Rectal smooth muscle tissue (tissue), 1 donor: ENCODE results near the gene KDM4F.
"Not testable (repeated sequence)": the region's sequence is repeated elsewhere in the genome, so short reads cannot be mapped to it uniquely, and the experiment has no call there.

ENCODE experiments used
- H3K27ac ChIP-seq: one replicate; pipeline ENCODE4 v1.7.0; 2013; ENCODE audit warnings: low read depth, low read length, inconsistent platforms
- H3K27me3 ChIP-seq: one replicate; pipeline ENCODE4 v1.7.0; 2013; ENCODE audit warnings: low read length; ENCODE audit not compliant: control insufficient read depth, insufficient read depth
- H3K36me3 ChIP-seq: one replicate; pipeline ENCODE4 v1.7.0; 2013; ENCODE audit warnings: low read length; ENCODE audit not compliant: control insufficient read depth, insufficient read depth
- H3K4me1 ChIP-seq: one replicate; pipeline ENCODE4 v1.7.0; 2013; ENCODE audit warnings: low read length; ENCODE audit not compliant: control insufficient read depth, insufficient read depth
- H3K4me3 ChIP-seq: one replicate; pipeline ENCODE4 v1.7.0; 2013; ENCODE audit warnings: low read length
- H3K9ac ChIP-seq: one replicate; pipeline ENCODE4 v1.7.0; 2013; ENCODE audit warnings: low read length

Gene KDM4F

GRCh38 chr11:95049122-95049521 lies at the start of gene KDM4F:
Gene KDM4F, plus strand, starts transcription at chr11:95049422.
- H3K36me3 ChIP-seq, H3K27me3 ChIP-seq, H3K4me3 ChIP-seq, H3K4me1 ChIP-seq, H3K9ac ChIP-seq, H3K27ac ChIP-seq: not testable (repeated sequence)

GRCh38 chr11:95003716-95004115 lies 45.5 kb upstream of the KDM4F start:
- no peaks in the 10 kb centered on the region for H3K36me3 ChIP-seq
- no peaks in the 10 kb centered on the region for H3K4me1 ChIP-seq

GRCh38 chr11:95005642-95006041 lies 43.6 kb upstream of the KDM4F start:
- Histone ChIP-seq H3K36me3 (no peaks in the 10 kb centered on the region), H3K9ac (no peak overlapping the region), H3K27me3 (no peaks in the 10 kb centered on the region), H3K4me3 (no peak overlapping the region), H3K4me1 (no peaks in the 10 kb centered on the region), H3K27ac (no peak overlapping the region)

More at GRCh38 chr11:95003716-95004115, 45.5 kb upstream of the KDM4F start:
- Histone ChIP-seq H3K27me3 (no peaks in the 10 kb centered on the region), H3K4me3 (no peak overlapping the region), H3K27ac (no peak overlapping the region), H3K9ac (no peak overlapping the region)

- H3K27ac ChIP-seq: no peak overlapping the region
- H3K9ac ChIP-seq: no peak overlapping the region
- H3K4me3 ChIP-seq: no peak overlapping the region
- H3K36me3 ChIP-seq: no peaks in the 10 kb centered on the region
- no peaks in the 10 kb centered on the region for H3K4me1 ChIP-seq
- no peaks in the 10 kb centered on the region for H3K27me3 ChIP-seq
Observed at GRCh38 chr11:95011376-95011775, 37.8 kb upstream of the KDM4F start.

- Histone ChIP-seq H3K27ac (no peak overlapping the region), H3K4me1 (no peaks in the 10 kb centered on the region), H3K36me3 (no peaks in the 10 kb centered on the region), H3K9ac (no peak overlapping the region), H3K4me3 (no peak overlapping the region), H3K27me3 (no peaks in the 10 kb centered on the region)
Observed at GRCh38 chr11:95014184-95014821, 34.9 kb upstream of the KDM4F start.

- Histone ChIP-seq H3K27ac (no peak overlapping the region), H3K9ac (no peak overlapping the region), H3K36me3 (no peaks in the 10 kb centered on the region), H3K4me3 (no peak overlapping the region), H3K4me1 (no peaks in the 10 kb centered on the region), H3K27me3 (no peaks in the 10 kb centered on the region)
Observed at GRCh38 chr11:95016139-95016538, 33.1 kb upstream of the KDM4F start.

- not testable (repeated sequence) for H3K36me3 ChIP-seq, H3K4me3 ChIP-seq, H3K9ac ChIP-seq
Observed at GRCh38 chr11:95021468-95021867, 27.8 kb upstream of the KDM4F start.

GRCh38 chr11:95024958-95025357 lies 24.3 kb upstream of the KDM4F start, which contains the start of gene KDM4E:
Gene KDM4E, plus strand, starts transcription at chr11:95025258. Its CDS starts 300 bp downstream, at chr11:95025558.
- no peaks in the 10 kb centered on the region for H3K27me3 ChIP-seq
- no peak within 1 kb of the TSS for H3K9ac ChIP-seq
- no peak within 1 kb of the TSS for H3K4me3 ChIP-seq
- no peaks in the 10 kb centered on the region for H3K36me3 ChIP-seq
- no peaks in the 10 kb centered on the region for H3K4me1 ChIP-seq
- H3K27ac ChIP-seq: no peak within 1 kb of the TSS

More at GRCh38 chr11:95021468-95021867, 27.8 kb upstream of the KDM4F start:
- not testable (repeated sequence) for H3K27ac ChIP-seq, H3K27me3 ChIP-seq, H3K4me1 ChIP-seq

GRCh38 chr11:95025594-95025993 lies 23.6 kb upstream of the KDM4F start:
- not testable (repeated sequence) for H3K27me3 ChIP-seq, H3K4me3 ChIP-seq, H3K36me3 ChIP-seq, H3K9ac ChIP-seq, H3K27ac ChIP-seq, H3K4me1 ChIP-seq

GRCh38 chr11:95028357-95028756 lies 20.9 kb upstream of the KDM4F start:
- no peaks in the 10 kb centered on the region for H3K4me1 ChIP-seq
- H3K9ac ChIP-seq: no peak overlapping the region
- H3K36me3 ChIP-seq: no peaks in the 10 kb centered on the region
- no peak overlapping the region for H3K27ac ChIP-seq
- no peak overlapping the region for H3K4me3 ChIP-seq
- H3K27me3 ChIP-seq: no peaks in the 10 kb centered on the region

- no peak overlapping the region for H3K27ac ChIP-seq
- no peaks in the 10 kb centered on the region for H3K4me1 ChIP-seq
- H3K36me3 ChIP-seq: no peaks in the 10 kb centered on the region
- no peaks in the 10 kb centered on the region for H3K27me3 ChIP-seq
- H3K4me3 ChIP-seq: no peak overlapping the region
- no peak overlapping the region for H3K9ac ChIP-seq
Observed at GRCh38 chr11:95033051-95033450, 16.2 kb upstream of the KDM4F start.

- H3K27ac ChIP-seq: no peak overlapping the region
- no peak overlapping the region for H3K9ac ChIP-seq
- H3K27me3 ChIP-seq: no peaks in the 10 kb centered on the region
- H3K4me1 ChIP-seq: no peaks in the 10 kb centered on the region
- no peak overlapping the region for H3K4me3 ChIP-seq
- no peaks in the 10 kb centered on the region for H3K36me3 ChIP-seq
Observed at GRCh38 chr11:95035316-95035715, 13.9 kb upstream of the KDM4F start.

- H3K9ac ChIP-seq, H3K27me3 ChIP-seq, H3K27ac ChIP-seq, H3K4me1 ChIP-seq, H3K4me3 ChIP-seq, H3K36me3 ChIP-seq: not testable (repeated sequence)
Observed at GRCh38 chr11:95037356-95038035, 11.7 kb upstream of the KDM4F start.
